GM12801 (cell line): ENCODE measurements around the gene PRKAR1B.

Source experiments
- TF ChIP-seq, protein P1 (sequence below): IDR thresholded peaks from one replicate; pipeline ENCODE4 v1.5.1; 2011; ENCODE audit warnings: control low read depth; ENCODE audit not compliant: insufficient read length; ENCODE audit errors: extremely low read depth

Gene PRKAR1B

DNA sequence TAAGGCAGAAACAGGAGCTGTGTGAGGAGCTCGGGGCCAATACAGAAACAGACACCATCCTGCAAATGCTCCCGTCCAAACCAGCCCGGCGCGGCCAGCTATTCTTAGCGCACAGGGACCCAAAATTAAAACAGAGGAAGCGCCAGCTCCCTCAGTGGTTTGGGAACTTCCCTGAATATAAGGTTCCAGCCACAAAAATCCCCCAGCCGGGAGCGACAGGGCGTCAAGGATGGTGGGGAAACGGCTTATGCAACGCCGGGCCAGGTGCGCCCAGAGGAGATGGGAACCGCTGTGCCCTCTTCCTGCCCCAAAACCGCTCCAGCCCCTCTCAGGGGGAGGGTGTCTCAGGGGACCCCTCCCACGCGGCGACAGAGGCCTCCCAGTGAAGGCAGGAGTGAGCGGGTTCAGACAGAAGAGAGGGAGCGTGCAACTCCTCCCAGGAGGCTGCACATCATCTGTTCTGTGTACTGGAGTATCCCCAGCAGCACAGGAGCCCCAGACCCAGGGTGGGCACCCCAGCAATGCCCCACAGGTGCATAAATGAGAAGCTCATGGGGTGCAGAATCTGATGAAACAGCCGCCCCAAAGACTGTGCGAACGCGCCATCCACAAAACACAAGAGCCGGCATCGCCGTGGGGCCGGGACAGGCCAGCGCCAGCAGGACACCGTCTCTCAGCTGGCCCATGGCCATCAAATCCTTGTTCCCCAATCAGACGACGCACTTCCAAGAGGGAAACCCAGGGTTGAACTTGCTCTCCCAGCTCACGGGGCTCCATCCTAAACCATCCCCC, 133.6 kb downstream of the PRKAR1B start:
- TF ChIP-seq, protein P1, sequence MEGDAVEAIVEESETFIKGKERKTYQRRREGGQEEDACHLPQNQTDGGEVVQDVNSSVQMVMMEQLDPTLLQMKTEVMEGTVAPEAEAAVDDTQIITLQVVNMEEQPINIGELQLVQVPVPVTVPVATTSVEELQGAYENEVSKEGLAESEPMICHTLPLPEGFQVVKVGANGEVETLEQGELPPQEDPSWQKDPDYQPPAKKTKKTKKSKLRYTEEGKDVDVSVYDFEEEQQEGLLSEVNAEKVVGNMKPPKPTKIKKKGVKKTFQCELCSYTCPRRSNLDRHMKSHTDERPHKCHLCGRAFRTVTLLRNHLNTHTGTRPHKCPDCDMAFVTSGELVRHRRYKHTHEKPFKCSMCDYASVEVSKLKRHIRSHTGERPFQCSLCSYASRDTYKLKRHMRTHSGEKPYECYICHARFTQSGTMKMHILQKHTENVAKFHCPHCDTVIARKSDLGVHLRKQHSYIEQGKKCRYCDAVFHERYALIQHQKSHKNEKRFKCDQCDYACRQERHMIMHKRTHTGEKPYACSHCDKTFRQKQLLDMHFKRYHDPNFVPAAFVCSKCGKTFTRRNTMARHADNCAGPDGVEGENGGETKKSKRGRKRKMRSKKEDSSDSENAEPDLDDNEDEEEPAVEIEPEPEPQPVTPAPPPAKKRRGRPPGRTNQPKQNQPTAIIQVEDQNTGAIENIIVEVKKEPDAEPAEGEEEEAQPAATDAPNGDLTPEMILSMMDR, result no peak

DNA sequence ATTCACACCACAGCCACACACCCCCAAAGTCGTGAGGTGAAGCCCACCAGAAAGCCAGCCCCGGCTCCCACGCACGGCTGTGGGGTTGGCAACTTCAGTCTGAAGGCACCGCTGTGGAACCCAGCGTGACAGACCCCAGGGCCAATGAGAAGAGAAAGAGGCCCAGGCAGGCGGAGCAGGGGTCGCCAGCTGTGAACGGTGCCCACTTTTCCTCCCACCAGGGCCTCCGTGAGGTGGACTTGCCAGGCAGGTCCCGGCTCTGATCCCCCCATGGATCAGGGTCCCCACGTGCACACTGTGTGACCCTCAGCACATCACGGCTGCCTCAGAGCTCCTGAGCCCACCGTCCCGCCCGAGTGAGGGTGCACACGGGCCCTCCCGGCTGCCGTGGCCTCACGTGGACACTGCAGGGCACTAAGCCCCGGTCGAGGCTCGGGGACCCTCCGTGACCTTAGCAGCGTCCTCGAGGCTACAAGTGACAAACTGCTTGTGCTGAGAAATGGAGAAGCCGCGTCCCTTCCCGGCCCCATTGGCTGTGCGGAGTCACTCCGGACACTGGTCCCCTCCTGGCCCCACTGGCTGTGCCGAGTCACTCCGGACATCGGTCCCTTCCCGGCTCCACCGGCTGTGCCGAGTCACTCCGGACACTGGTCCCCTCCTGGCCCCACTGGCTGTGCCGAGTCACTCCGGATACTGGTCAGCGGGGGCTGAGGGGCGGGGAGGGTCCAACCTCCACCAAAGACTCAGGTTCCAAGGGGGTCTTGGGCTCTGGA, 135.0 kb downstream of the PRKAR1B start:
- TF ChIP-seq, protein P1, result no peak

DNA sequence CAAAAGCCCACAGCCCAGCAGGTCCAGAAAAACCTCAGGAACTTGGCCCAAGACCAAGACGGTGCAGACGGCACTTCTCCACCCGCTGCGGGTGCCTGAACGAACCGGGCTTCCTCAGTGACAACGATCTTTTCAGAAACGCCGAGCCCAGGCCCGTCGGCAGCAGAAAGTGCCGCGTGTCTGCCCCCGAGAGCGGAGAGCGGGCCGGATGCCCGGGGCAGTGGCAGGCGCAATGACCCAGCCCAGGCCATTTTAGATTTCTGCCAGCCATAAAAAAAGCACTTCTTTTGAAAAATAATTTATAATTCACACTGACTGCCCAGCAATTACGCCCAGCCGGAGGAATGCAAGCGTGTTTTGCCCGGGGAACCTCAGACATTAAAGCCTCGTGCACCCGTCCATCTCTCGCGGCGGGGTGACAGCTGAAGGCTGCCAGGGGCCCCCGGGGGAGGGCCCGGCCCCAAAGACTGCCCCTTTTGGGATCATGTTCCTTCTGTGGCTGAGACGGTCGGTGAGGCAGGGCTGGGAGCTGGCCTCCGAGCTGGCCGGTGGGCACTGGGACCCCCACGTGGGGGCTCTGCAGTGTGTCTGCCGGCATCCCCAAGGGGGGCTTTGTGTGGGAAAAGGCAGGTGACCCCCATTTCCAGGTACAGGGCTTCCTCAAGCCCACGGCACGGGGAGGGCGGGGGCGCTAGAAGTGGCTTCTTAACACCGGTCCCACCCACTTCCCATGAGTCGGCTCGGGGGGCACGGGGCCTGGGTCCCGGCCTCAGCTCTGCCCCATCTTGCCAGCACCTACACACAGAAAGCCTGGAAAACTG, 136.1 kb downstream of the PRKAR1B start:
- TF ChIP-seq, protein P1, result no peak

DNA sequence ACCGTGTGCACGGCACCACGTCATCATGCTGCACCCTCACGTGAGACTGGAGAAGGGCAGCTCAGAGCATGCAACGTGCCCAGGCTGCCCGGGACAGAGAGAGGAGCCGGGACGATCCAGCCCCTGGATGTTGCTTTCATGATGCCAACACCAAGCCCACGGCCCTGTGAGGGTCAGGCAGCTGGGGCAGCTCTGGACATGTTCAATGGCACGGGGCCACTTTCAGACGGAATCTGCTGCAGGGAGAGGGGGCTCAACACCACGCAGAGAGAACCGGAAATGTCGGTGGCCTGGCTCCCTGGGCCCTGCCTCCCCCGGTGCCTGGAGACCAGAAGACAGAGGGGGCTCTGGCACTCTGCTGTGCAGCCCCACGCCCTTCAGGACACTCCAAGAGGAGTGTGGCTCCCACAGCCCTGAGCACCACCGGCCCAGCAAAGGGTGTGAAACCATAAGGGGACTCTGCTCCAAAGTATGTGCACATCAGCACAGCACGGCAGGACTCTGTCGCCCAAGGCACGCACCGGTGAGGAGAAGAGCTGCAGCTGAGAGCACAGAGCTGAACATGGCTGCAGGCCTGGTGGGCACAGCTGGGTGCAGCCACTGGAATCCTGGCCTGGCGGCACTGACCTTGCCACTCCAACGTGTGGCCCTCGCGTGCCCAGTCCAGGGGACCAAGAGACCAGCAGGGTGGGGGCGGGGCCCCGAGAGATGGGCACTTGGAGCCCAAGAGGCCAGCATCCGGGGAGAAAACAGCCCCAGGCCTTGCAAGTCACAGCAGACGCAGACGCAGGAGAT, 137.1 kb downstream of the PRKAR1B start:
- TF ChIP-seq, protein P1, result no peak

DNA sequence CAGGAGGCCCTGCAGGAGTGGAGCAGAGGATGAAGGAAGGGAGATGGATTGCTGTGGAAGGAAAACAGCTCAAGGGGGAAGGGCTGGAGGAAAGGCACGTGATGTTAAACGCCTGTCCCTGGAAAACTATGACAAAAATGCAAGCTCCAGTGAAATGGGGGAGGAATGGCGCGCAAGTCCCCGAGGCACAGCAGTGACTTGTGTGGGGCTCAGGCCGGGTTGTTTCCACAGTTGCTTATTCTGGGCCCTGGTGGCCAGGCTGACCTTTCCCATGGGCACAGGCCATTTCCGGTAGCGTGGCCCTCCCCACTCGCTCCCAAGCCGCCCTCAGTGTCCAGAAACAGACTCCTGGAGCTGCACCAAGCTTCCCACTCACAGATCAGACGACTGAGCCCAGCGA, 139.3 kb downstream of the PRKAR1B start:
- TF ChIP-seq, protein P1, result no peak

DNA sequence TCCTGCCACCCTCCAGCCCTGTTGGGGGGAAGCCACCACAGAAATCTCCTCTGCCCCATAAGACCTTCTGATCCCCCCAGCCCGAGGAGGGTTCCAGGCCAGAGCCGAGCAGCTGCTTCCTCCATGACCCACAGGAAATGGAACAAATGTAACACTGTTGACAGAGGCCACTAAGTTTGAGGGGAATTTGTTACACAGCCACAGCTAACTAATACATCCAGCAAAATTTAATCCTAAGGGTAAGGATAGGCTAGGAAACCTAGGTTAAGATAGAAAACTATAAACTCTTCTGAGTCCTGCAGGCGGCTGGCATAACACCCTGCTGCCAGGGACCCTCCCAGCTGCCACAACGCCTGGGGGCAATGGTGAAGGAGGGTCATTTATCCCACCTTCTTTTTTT, 140.6 kb downstream of the PRKAR1B start:
- TF ChIP-seq, protein P1, result no peak

DNA sequence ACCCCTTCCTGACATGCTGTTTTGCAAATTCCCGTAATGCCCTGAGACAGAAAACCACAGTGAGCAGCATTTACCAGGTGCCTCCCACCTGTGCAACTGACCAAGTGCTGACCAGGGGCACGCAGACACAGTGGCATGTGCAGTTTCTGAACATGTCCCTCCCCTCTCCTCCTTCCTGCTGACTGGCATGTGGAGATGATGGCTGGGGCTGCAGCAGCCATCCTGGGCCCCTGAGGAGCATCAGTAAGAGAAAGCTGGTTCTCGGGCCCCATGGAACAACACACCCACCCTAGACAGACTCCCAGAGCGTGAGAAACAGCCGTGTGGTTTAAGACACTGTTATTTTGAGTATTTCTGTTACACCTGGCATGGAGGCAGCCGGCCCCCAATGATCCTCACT, 141.2 kb downstream of the PRKAR1B start:
- TF ChIP-seq, protein P1, result no peak
